Endothelial cell of hepatic sinusoid (primary cell): ENCODE measurements around the gene ARID5B.

ENCODE experiments used
- in situ Hi-C: cut with HindIII; loops from 2 replicates; pipeline ENCODE4 v1.10.0; 2017; ENCODE audit warnings: low sequenced_read_pairs

The ARID5B gene

DNA sequence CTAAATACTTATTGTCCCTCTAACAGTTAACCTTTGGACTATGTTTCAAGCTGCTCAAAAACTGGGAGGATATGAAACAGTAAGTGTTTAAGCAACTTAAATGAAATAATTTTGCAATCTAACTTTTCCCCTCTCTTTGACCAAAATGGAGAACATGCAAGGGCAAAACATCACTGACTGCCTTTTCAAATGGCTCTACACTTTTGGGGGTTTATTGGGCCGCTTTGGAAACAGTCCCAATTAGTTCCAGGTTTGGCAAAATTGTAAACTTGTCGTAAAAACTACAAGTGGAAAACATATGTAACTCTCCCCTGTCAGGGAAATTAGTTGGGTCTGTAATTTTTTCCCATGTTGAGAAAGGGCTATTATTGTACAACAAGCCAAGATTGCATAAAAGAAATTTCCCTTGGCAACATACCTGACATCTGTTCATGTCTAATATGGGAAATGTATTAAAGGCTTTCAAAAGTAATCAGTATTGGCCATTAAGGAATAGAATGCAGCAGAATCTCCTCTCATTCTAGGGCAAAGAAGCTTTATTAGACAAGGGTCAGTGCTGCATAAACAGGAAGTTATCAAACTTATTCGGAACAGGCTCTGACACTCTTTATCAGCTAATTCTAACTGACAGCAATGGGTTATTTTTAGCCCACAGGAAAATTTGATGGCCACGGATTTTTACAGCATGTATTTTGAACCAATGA, 157.9 kb downstream of the ARID5B start:
- in situ Hi-C loops: no loop called here

DNA sequence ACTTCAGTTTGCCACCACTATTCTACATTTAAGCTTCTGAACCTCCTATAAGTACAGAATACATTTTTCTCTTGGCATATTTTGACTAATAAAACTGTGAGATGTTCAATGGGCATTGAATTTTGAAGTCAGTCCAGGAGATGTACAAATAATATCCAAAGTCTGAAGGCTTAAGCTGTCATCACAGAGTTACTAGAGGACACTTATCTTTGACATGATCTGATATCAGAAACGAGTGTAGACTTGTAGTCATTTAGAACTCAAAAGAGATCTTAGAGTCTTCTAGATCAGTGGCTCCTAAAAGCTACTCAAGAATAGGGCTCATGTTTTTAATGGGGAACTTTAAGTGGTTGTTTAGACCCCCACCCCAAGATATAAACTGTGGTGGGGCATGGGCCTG, 160.5 kb downstream of the ARID5B start:
- in situ Hi-C loops: no loop called here

DNA sequence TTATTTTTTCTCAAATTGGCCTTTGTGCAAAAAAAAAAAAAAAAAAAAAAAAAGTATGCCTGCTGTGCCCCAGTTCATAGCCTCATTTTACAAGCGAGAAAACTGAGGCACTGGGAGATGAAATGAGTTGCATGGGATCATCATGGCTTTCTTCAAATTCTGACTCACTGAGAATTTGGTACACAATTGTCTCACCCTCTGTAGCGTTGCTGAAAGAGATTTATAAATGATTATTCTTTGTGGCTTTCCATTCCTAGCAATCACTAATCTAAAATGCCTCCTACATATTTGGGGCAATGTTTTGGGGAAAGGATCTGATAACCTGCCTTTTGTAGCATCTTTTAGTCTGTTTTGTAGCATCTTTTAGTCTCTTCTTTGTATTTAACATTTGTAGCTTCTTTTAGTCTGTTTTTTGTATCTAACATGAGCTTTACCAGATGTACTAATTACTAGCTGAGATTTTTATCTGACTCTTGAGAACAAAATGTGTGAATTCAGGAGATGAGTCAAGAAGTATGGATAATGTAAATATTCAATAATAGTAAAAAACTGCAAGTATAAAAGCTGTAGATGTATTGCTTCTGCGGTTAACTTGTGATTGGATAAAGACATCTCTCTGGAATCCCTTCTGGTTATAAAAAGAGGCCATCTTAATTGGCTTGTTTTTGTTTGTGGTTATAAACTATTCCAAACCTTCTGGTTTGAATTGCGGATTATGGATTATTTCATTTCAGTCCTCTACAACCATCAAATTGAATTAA, 161.4 kb downstream of the ARID5B start:
- in situ Hi-C loops: no loop called here

DNA sequence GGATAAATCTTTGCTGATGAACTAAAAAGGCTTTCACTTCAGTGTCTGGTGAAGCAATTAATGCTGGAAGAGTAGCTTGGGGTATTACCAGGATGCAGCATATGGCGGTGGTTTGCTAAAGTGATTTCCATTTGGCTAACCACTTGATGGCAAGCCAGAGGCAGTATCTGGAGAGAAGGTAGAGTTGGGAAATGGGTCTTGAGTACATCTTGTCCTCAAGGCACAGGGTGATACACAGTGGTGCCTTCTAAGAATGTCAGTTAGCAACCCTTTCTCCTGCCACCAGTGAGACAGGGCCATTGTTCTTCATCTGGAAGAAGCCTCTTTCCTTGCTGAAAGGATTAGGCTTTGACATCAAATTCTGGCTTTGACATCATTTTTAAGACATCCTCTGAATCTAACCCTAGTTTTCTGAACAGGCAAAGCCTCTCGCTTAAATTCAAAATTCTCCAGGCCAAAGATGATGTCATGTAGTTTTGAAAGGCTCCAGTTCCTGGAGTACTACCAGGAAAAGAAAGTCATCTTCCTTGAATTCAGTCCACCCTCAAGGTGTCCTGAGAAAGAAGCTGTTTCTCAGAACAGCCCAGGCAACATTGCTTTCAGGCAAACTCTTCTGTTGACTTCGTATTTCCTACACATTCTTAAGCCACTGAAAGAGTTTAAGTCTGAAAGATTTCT, 162.4 kb downstream of the ARID5B start:
- in situ Hi-C loops: no loop called here

DNA sequence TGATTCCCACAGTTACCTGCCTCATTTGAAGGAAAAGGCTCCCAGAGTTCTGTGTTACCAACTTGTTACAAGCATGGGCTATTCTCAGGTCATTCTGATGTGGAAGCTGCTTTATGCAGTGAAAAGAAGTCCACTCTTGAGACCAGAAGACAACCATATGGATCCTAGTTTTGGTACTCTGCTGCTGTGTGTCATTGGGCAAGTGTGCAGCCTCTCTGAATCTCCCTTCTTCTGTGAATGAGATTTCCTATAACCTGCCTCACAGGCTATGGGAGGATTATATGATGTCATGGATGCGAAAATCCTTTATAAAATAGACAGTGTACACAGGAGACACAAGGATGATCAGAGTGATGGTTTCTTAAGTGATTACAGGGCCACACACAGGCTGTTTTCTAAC, 166.1 kb downstream of the ARID5B start:
- in situ Hi-C loops: no loop called here

DNA sequence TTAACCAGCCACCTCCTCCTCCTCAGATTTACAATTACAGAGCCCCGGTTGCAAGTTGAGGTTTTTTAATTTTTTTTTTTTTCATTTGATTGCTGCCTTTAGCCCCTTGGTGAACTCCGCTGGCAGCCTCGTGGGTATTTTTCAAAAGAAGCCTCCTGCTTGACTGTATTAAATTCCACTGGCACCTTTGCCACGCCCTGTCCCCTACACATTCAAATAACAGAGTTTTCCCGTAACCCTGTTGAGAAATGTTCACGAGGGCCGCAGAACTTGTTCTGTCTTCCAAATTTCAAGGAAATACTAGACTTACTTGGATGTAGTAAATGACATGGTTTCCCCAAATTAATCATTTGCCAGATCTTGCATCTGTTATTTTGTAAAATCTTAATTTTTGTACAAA, 167.0 kb downstream of the ARID5B start:
- in situ Hi-C loops: no loop called here

DNA sequence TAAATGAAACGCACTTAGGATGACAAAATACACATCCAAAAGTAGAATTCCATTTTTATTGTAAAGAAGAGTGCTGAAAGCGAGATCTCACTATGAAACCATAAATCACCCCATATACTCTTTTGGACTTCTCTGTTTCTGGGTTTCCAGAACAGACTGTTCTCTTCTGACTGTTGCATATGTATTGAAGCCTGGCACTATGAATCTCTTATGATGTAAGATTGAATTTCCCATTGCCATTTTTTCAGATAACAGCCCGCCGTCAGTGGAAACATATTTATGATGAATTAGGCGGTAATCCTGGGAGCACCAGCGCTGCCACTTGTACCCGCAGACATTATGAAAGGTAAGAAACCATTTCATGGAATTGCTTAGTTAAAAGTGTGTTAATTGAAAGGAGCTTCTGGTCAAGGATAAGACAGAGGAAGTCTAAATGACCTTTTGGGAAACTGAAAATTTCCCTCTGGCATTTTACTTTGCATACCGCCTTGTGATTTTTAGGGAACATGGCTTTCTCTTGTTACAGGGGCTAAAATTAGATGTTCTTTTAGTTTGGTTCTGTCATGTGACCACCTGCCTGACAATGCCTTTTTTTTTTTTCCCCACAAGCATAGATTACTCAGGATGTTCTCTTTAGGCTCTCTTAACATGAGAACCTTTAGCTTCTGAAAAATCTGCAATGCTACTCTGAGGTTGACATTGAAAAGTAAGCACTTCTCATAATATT, 168.1 kb downstream of the ARID5B start:
- in situ Hi-C loops: no loop called here

DNA sequence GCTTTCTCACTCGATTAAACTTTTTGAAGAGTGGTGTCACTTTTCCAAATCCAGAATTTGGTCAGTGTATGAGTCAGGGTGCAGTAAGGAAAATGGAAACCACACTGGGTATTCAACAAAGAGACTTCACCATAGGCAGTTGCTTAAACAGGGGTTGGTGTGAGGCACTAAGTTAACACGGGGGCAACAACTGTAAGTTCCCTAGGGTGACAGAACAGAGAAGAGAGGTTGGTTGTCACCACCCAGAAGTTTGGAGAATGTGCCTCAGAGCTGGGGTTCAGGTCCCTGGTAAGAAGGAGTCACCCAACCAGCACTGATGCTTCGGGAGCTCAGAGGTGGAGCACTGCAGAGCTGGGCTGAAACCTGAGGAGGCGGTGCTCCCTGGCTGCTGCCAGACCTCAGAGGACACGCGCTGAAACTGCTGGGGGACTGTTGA, 170.4 kb downstream of the ARID5B start:
- in situ Hi-C loops: no loop called here

DNA sequence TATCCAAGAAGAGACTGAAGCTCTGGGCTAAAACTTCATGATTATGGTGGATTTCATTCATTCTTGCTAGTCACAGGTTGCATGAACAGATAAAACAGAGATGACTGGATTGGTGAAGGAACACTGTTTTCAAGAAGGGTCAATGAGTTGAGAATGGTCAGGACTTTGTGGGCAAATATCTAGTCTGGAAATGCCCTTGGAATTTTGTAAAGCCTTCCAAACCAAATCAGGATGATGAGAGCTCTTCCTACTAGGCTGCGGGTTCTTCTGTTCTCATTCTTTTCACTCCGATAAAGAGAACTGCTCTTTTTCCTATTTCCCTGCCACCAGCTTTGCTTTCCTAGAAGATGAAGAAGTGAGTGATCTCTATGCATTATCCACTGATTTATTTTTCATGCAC, 171.4 kb downstream of the ARID5B start:
- in situ Hi-C loops: no loop called here

DNA sequence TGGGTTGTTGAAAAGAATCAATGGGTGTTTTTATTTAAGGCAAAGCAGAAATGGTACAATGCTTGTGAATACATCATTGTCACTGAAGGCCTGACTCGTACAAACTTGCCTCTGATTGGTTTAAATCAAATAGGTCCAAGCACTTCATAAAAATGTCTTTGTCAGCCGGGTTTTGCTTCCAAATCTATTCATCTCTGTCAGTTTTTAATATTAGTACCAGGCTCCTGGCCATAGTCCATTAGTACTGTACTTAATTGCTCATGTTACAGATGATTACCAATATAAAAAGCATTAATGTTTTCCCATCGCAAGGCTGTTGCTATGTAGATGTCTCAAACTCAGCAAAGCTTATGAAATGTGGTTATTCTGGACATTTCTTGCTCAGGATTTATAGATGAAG, 171.9 kb downstream of the ARID5B start:
- in situ Hi-C loops: no loop called here

DNA sequence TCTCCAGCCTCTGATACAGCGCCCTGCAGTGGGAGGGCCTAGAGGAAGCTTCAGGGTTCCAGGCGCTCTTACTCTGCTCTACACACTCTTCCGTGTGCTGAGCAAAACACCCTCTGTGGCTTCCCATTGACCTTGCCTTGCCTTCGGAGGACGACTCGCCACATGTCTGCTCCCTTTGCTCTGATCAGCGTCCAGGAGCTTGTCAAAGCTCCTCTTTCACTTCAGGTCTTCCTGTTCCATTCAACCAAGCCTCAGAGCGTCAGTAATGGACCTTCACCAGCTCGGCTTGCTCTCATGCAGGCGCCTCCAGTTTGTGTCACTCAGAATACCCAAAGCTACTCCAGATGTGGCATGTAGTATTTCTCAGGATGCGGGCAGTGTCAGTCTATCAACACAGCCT, 173.9 kb downstream of the ARID5B start:
- in situ Hi-C loops: no loop called here

DNA sequence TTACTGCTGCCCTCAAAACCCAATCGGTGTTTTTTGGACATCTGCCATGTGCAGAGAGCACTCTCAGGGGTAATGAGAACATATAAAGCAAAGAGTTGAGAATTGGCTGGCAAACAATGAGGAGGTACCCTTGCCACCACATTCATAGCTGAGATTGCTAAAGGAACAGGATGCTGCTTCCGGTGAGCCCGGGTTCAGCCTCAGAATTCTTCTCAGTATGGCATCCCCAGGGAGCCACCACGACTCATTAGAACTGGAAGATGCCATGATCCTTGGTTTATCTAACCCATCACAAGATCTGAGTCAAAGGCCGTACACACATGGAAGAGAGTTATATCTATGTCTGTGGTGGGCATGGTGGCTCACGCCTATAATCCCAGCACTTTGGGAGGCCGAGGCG, 174.4 kb downstream of the ARID5B start:
- in situ Hi-C loops: no loop called here

DNA sequence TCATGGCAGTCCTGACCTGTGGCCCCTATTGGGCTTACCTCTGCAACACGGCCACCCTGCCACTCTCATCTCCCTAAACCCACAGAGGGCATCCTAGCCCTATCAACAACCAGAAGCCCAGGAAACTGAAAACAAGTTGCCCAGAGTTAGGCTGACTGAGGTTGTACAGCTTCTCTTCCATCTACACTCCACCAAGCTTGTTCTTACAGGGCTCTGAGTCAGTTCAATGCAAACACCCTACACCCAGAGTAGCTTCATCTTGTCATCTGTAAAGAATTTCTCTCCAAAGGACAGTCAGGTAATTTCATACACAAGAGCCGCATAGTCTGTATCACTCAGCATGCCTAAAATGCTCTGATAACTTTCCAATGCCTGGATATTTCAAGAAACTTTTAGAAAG, 175.4 kb downstream of the ARID5B start:
- in situ Hi-C loops: no loop called here

DNA sequence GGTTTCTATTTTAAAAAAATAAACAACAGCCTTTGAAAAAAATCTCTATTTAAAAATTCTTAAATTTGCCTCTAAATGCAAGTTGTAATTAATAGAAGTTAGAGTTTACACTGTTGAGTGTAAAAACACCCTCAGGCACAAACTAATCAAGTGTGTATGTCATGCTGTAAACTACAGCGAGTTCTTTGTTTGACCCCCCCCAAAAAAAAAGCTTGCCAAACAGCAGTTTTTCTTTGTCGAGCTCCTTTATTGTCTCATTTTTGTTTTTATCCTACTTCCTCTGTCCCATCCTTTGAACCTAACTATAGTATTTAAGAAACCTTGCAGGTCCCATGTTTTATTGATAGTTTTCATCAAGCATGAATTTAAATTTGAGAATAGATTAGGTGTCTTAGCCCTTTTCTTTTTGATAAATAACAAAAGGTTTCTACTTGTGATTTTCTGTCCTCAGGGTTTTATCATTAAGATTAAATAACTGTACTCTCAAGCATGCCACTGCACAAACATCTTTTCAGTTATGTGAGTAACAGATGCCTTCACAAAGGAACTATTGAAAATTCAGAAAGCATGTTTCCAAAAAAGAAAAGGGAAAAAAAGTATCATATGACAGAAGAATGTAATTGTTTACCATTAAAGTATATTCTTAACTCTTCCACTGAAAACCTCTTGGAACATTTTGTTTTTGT, 176.0 kb downstream of the ARID5B start:
- in situ Hi-C loops: no loop called here

DNA sequence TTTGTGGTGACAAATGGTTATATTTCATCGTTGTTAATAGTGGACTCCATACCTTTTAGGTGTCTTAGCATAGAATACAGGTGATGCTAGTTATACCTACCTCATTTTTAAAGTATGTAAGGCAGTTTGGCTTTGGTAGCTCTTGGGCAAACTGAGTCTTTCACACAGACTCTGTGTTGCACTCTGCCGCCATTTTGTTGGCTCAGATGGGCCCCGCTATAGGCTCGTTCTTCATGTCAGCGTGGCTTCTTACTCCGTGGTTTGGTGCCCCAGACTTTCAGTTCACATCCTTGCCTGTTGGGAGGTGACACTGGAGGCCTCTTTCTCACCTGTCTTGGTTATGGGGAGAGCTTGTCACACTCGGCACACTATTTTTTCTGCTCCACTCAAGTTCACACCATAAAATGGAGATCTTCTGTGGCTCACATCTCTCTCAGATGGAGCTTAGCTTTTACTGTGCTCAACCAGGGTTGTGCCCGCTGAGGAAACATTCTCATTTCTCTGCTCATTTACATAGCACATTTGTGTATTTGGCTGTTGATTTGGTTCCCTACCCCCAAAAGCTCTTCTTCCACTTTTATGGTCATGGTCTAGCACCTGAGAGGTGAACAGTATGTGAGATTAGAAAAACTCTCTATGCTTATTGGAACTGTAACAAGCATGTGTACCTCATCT, 178.5 kb downstream of the ARID5B start:
- in situ Hi-C loops: no loop called here

DNA sequence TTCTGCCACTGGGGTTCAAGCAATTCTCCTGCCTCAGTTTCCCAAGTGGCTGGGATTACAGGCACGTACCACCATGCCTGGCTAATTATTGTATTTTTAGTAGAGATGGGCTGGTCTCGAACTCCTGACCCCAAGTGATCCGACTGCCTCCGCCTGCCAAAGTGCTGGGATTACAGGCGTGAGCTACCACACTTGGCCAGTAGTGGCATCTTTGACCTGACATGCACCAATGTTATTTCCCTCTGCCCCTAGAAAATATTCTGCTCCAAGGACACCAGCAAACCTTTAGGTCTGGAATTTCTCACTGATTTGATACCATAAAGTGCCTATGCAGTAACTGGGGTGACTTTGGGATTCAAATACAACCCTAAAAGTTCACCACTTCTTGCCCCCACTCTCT, 179.4 kb downstream of the ARID5B start:
- in situ Hi-C loops: no loop called here

DNA sequence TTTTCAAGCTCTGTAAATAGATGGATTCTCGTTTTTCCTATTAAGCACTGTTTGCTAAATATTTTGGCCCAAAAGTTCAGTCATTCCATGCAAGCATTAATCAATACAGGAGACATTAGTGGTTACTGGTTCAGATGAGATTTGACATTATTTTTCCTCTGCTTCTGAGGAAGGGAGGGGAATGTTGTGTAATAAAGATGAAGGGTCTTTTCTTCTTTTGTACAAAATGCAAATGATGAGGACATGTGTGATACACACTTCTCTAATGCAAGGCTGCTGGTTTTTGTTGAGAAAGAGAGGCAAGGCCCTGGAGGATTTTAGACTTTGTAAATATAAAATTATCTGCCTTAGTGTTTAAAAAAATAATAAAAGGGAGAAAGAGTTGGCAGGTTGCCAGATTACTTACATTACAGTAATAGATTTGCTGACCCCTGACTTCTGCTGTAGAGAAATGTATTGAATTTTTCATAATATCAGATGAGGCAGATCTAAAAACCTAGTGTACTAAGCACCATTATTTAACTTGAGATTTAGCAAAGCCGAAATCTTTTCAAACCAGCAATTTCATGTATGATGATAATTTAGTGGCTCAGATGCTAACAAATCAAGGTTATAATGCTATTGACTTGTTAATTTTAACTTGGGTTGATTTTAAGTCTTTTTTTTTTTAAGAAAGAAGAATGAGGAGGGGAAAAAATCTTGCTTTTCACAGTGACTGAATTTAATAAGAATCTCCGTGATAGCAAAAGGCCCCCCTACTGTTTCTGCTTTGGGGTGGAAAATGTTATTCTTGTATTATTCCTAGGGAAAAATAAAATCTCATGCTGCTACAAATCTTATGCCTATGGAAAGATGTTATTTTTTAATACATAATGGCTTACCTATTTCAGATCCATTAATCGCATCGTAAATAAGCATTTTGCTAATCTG, 180.1 kb downstream of the ARID5B start:
- in situ Hi-C loops: no loop called here

DNA sequence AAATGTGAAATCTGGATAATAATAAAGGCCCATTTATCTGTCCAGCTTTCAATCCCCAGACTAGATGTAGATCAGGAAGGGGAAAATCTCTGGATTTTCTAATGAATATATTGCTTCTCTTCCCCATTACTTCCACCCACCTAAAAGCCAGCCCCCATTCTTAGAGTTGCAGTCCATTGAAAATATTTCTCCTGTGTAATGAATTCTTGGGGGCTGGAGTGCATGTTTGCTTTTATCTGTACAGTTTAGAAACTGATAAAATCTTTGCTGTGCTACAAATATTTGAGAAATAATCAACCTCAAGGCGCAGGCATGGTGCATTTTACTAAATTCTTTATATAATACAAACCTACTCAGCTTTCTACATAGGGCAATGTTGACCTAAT, 180.8 kb downstream of the ARID5B start:
- in situ Hi-C loops: no loop called here

DNA sequence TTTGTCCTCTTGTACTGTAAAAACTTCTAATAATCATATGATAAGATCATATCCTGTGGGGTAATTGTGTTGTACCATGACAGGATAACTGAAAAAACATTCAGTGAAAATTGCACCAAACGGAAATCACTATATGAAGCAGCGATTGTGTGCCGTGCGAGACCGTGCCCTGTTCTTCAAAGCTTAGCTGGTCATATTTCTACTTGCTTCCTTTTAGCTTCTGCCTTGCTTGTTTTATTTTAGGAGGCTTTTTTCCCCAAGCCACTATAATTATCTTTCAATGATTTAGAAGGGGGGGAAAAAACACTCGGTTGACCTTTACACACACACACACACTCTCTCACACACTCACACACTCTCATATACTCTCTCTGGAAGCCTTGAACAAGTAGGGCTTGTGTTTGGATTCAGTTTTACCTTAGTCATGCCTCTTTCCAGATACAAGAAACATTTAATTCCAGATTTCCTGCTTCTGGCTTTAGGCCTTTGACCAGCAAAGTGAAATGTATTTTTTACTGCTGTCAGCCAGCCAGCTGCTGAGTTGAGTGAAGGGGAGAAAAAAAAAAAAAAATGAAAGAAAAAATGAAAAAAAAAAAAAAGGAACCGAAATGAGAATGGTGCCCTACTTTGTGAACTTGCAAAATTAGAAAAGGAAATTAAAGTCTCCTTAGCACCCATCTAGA, 181.4 kb downstream of the ARID5B start:
- in situ Hi-C loops: no loop called here
